GM10248 (cell line): ENCODE results near the gene ZCCHC2.

Experiments
- CTCF ChIA-PET: fragments of 300-600 bp; sonication (Branson Sonifier 250); formaldehyde crosslinking; extraction: SDS; loops from one replicate; lab custom pipeline; 2021; ENCODE audit warnings: antibody characterized with exemption; lab: Yijun Ruan, JAX
- POLR2A ChIA-PET: fragments of 350-650 bp; sonication (Branson Sonifier 250); formaldehyde crosslinking; extraction: SDS; loops from one replicate; lab custom pipeline; 2020; ENCODE audit warnings: antibody characterized with exemption; lab: Yijun Ruan, JAX
- DNase-seq: peaks from one replicate; pipeline ENCODE4 v3.0.0; 2012; ENCODE audit errors: extremely low spot score
- CTCF ChIP-seq: IDR thresholded peaks from 2 replicates; pipeline ENCODE4 v1.5.1; 2012; ENCODE audit warnings: mild to moderate bottlenecking, low read depth; ENCODE audit errors: extremely low read depth, missing control alignments, control extremely low read depth

ZCCHC2 gene

DNA sequence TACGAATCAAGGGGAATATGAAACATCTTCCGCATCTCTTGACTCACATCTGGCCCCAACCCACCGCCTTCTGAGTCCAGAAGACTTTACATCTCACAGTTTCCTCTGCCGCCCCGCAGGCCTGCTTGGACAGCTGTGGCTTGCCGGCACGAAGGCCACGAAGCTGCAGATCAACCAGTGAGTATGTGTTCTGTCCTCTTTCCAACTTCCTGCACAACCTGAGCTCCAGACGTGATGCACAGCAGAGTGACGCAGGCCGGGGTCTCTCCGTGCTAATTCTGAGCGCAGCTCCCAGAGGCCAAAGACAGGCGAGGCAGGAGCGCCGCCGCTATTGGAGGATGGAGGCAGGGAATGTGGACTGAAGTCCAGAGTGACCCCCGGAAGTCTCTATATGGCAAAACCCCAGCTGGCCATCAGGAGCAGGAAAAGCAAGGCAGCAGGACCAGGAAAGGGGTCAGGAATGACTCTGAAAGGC is 93.5 kb downstream of the ZCCHC2 start:
- no peak for DNase-seq
- POLR2A ChIA-PET: no interaction called here
- TF ChIP-seq CTCF: no peak
- CTCF ChIA-PET: interaction anchor here (1.0 to 1.9 kb wide), 4 partner anchors 20 to 191 kb away, joined by 3 to 5 read pairs (median 3); no protein-coding TSS in a partner anchor

GRCh38 chr18:62617793-62618591 is 95.2 kb downstream of the ZCCHC2 start:
- no peak for TF ChIP-seq CTCF
- POLR2A ChIA-PET: no interaction called here
- DNase-seq: no peak
- CTCF ChIA-PET: interaction anchor here (1.5 kb wide), 1 partner anchor 8 kb away, joined by 4 read pairs; no protein-coding TSS in a partner anchor

- POLR2A ChIA-PET: no interaction called here
- no peak for TF ChIP-seq CTCF
- DNase-seq: no peak
- CTCF ChIA-PET: interaction anchor here (1.5 kb wide), 1 partner anchor 9 kb away, joined by 4 read pairs; no protein-coding TSS in a partner anchor
These were observed 95.9 kb downstream of the ZCCHC2 start for GRCh38 chr18:62618735-62619134.

GRCh38 chr18:62621546-62621945 is 98.7 kb downstream of the ZCCHC2 start:
- CTCF ChIA-PET: no interaction called here
- no peak for TF ChIP-seq CTCF
- DNase-seq: no peak
- POLR2A ChIA-PET: interaction anchor here (0.7 kb wide), 1 partner anchor 365 kb away, joined by 5 read pairs; no protein-coding TSS in a partner anchor

DNA sequence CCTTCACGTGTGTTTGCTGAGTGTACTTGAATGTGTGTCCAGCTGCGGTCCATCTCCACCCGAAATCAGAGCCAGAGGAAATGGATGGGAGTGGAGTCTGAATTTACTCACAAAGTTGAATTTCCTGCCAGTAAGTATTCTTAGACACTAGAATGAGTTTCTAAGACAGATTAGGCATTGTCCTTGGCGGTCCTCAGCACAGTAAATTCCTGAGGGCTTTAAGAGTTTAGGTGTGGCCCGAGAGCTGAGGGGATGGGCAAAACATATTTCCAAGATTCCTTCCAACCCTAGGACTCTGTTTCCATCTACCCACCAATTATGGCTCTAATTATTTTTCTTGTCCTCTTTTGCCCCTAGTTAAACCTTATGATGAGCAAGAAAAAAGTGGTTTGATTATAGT is 102.2 kb downstream of the ZCCHC2 start:
- no peak for TF ChIP-seq CTCF
- no peak for DNase-seq
- CTCF ChIA-PET: no interaction called here
- POLR2A ChIA-PET: no interaction called here
